ENCODE measurements around the gene KRTAP4-4.
"Not testable (repeated sequence)": the region's sequence is repeated elsewhere in the genome, so short reads cannot be mapped to it uniquely, and the experiment has no call there.

Gene KRTAP4-4

GRCh38 chr17:41160648-41161047, at the start of gene KRTAP4-4:
TSS of gene KRTAP4-4 (minus strand) at chr17:41160748. CDS start at chr17:41160691, 57 bp downstream.
- no peak for DNase-seq

GRCh38 chr17:41199421-41200078, 39.0 kb upstream of the KRTAP4-4 start:
- DNase-seq = no peak

GRCh38 chr17:41196068-41196467, 35.5 kb upstream of the KRTAP4-4 start:
- DNase-seq = no peak

GRCh38 chr17:41190328-41190727, 29.8 kb upstream of the KRTAP4-4 start:
- DNase-seq = no peak

GRCh38 chr17:41189837-41190318, 29.3 kb upstream of the KRTAP4-4 start, which contains the start of gene KRTAP9-1:
TSS of gene KRTAP9-1 (plus strand) at chr17:41189887. CDS start at chr17:41189887, 0 bp downstream.
- DNase-seq = not testable (repeated sequence)

- no peak for DNase-seq
Measured at GRCh38 chr17:41186872-41187271, 26.3 kb upstream of the KRTAP4-4 start.

- no peak for DNase-seq
Measured at GRCh38 chr17:41185001-41185400, 24.5 kb upstream of the KRTAP4-4 start.

- no peak for DNase-seq
Measured at GRCh38 chr17:41184480-41184961, 24.0 kb upstream of the KRTAP4-4 start, which contains the start of gene KRTAP4-1. TSS of gene KRTAP4-1 (minus strand) at chr17:41184911. CDS start at chr17:41184854, 57 bp downstream.

- no peak for DNase-seq
Measured at GRCh38 chr17:41178843-41179616, 18.5 kb upstream of the KRTAP4-4 start.

GRCh38 chr17:41178341-41178740, 17.8 kb upstream of the KRTAP4-4 start:
- no peak for DNase-seq

GRCh38 chr17:41177727-41178271, 17.3 kb upstream of the KRTAP4-4 start, which contains the start of gene KRTAP4-2:
TSS of gene KRTAP4-2 (minus strand) at chr17:41178221. CDS start at chr17:41178164, 57 bp downstream.
- DNase-seq = no peak

- DNase-seq = no peak
Measured at GRCh38 chr17:41176744-41177387, 16.3 kb upstream of the KRTAP4-4 start.

- no peak for DNase-seq
Measured at GRCh38 chr17:41171886-41172285, 11.3 kb upstream of the KRTAP4-4 start.

- no peak for DNase-seq
Measured at GRCh38 chr17:41168121-41168520, 7.6 kb upstream of the KRTAP4-4 start, which contains the start of gene KRTAP4-3. TSS of gene KRTAP4-3 (minus strand) at chr17:41168221. CDS start at chr17:41168172, 49 bp downstream.

GRCh38 chr17:41167561-41167960, 7.0 kb upstream of the KRTAP4-4 start:
- no peak for DNase-seq

- no peak for DNase-seq
Measured at GRCh38 chr17:41163828-41164227, 3.3 kb upstream of the KRTAP4-4 start.

- DNase-seq = not testable (repeated sequence)
Measured at GRCh38 chr17:41160190-41160589, 358 bp downstream of the KRTAP4-4 start.

GRCh38 chr17:41153856-41154255, 6.7 kb downstream of the KRTAP4-4 start:
- DNase-seq = no peak

GRCh38 chr17:41151525-41151924, 9.0 kb downstream of the KRTAP4-4 start:
- DNase-seq = no peak

GRCh38 chr17:41150026-41150425, 10.5 kb downstream of the KRTAP4-4 start:
- DNase-seq = no peak

- DNase-seq = no peak
Measured at GRCh38 chr17:41149652-41149985, 10.9 kb downstream of the KRTAP4-4 start, which contains the start of gene KRTAP4-5. TSS of gene KRTAP4-5 (minus strand) at chr17:41149825. CDS start at chr17:41149767, 58 bp downstream.

- DNase-seq = not testable (repeated sequence)
Measured at GRCh38 chr17:41148971-41149651, 11.4 kb downstream of the KRTAP4-4 start.
